Fibroblast of lung (primary cell): ENCODE data around the gene ACADVL. TPM values are rescaled to one million over a fixed set of nuclear protein-coding genes. Genes with fewer than 3 reads are reported as not detected.

Experiments used
- DNase-seq, 2 donors: peaks; one replicate each; pipeline versions ENCODE4 v3.0.0 to v3.0.0-alpha.2; 2010; ENCODE audit warnings: low read depth in 2 of 2
- H2AFZ ChIP-seq: 2 replicates; pipeline ENCODE4 v1.5.1; 2012; ENCODE audit warnings: low read length, control low read depth, inconsistent platforms
- H3K27ac ChIP-seq: 2 replicates; pipeline ENCODE4 v1.5.1; 2011; ENCODE audit warnings: low read length, control low read depth; ENCODE audit not compliant: insufficient read depth
- H3K27me3 ChIP-seq: 2 replicates; pipeline ENCODE4 v1.5.1; 2011; ENCODE audit warnings: mild to moderate bottlenecking, low read length; ENCODE audit not compliant: control insufficient read depth, insufficient read depth
- H3K36me3 ChIP-seq: 2 replicates; pipeline ENCODE4 v1.5.1; 2011; ENCODE audit warnings: low read length; ENCODE audit not compliant: control insufficient read depth, insufficient read depth
- H3K4me1 ChIP-seq: 2 replicates; pipeline ENCODE4 v1.5.1; 2011; ENCODE audit warnings: low read length; ENCODE audit not compliant: control insufficient read depth, insufficient read depth; ENCODE audit errors: extremely low read depth
- H3K4me2 ChIP-seq: 2 replicates; pipeline ENCODE4 v1.5.1; 2011; ENCODE audit warnings: low read length, control low read depth; ENCODE audit not compliant: insufficient read depth; ENCODE audit errors: extremely low read depth
- H3K4me3 ChIP-seq, 4 experiments: fragments of 200-600 bp in 1 of 4; sonication (generic) in 1 of 4; replicated peaks in 1 of 4; 2 replicates each; pipeline ENCODE4 v1.5.1; 2011 to 2016; ENCODE audit warnings: low read length in 4 of 4, low read depth in 3 of 4, mild to moderate bottlenecking in 3 of 4, control low read depth in 2 of 4, inconsistent platforms in 1 of 4, mixed read lengths in 1 of 4; ENCODE audit not compliant: insufficient read depth in 1 of 4; ENCODE audit errors: control extremely low read depth in 1 of 4
- H3K79me2 ChIP-seq: 2 replicates; pipeline ENCODE4 v1.5.1; 2012; ENCODE audit warnings: mild to moderate bottlenecking, low read length, inconsistent platforms; ENCODE audit not compliant: control insufficient read depth, insufficient read depth
- H3K9ac ChIP-seq: 2 replicates; pipeline ENCODE4 v1.5.1; 2011; ENCODE audit warnings: mild to moderate bottlenecking, low read length, control low read depth; ENCODE audit not compliant: insufficient read depth
- H3K9me3 ChIP-seq: 2 replicates; pipeline ENCODE4 v1.5.1; 2012; ENCODE audit warnings: low read depth, low read length; ENCODE audit not compliant: control insufficient read depth, insufficient read depth
- H4K20me1 ChIP-seq: 2 replicates; pipeline ENCODE4 v1.5.1; 2011; ENCODE audit warnings: low read length; ENCODE audit not compliant: control insufficient read depth, insufficient read depth; ENCODE audit errors: extremely low read depth
- CTCF ChIP-seq, 2 donors: IDR thresholded peaks in 1 of 2; conservative IDR thresholded peaks in 1 of 2; 1 replicate in 1 of 2; 2 replicates in 1 of 2; pipeline ENCODE4 v1.5.1; 2011 to 2012; ENCODE audit warnings: low read length in 2 of 2, control low read depth in 1 of 2, inconsistent platforms in 1 of 2, low read depth in 1 of 2, mild to moderate bottlenecking in 1 of 2
- EZH2 ChIP-seq: IDR thresholded peaks from 2 replicates; pipeline ENCODE4 v1.5.1; 2012; ENCODE audit warnings: low read length, control low read depth, mild to moderate bottlenecking; ENCODE audit errors: missing control alignments
- polyA plus RNA-seq, 2 donors: library from polyadenylated mRNA; depleted of rRNA in 1 of 2; stranded (reverse) in 1 of 2; unstranded in 1 of 2; fragments of >200 nt; gene quantifications; 2 replicates each; pipeline ENCODE4 v1.2.1, GENCODE V29; 2011 to 2012; ENCODE audit warnings: missing spikeins in 1 of 2
- total RNA-seq: library from RNA; depleted of rRNA; stranded (reverse); fragments of >200 nt; gene quantifications from 2 replicates; pipeline ENCODE4 v1.2.1, GENCODE V29; 2014

The ACADVL gene
- total and polyA plus RNA-seq, 2 donors (not counting 1 experiment from before 2014, with no cell fraction given) = 129 to 313 TPM

- Histone ChIP-seq H3K9ac (peak overlapping the region; percentile 86), H3K79me2 (peaks cover 3% of the 10 kb centered on the region)
Measured at GRCh38 chr17:7204828-7205461, 14.8 kb upstream of the ACADVL start.

GRCh38 chr17:7205561-7205960 lies 14.2 kb upstream of the ACADVL start:
- Histone ChIP-seq H3K27me3 (no peaks in the 10 kb centered on the region), H3K4me1 (peaks cover 5% of the 10 kb centered on the region), H2AFZ (no peak overlapping the region), H3K27ac (peak overlapping the region; percentile 82), H3K4me2 (peak overlapping the region; percentile 77), H3K9ac (peak overlapping the region; percentile 86), H4K20me1 (no peaks in the 10 kb centered on the region), H3K4me3 (peak overlapping the region in 3 of 4 experiments; percentile 45 to 61 (median 45)), H3K79me2 (peaks cover 3% of the 10 kb centered on the region), H3K36me3 (peaks cover 12% of the 10 kb centered on the region), H3K9me3 (no peaks in the 10 kb centered on the region)
- TF ChIP-seq CTCF (conservative IDR thresholded peaks at IDR 0.05 in 1 of 2, IDR thresholded peaks at IDR 0.05 in 1 of 2; ENCODE audit: low read depth in 1 of 2, low read length in 2 of 2) (no peak), EZH2 (no peak)
- no peak for DNase-seq

More at GRCh38 chr17:7204828-7205461, 14.8 kb upstream of the ACADVL start:
- DNase-seq = peak; percentile 79 to 85
- TF ChIP-seq EZH2 (no peak), CTCF (conservative IDR thresholded peaks at IDR 0.05 in 1 of 2, IDR thresholded peaks at IDR 0.05 in 1 of 2; ENCODE audit: low read depth in 1 of 2, low read length in 2 of 2) (no peak)
- Histone ChIP-seq H4K20me1 (no peaks in the 10 kb centered on the region), H3K4me2 (peak overlapping the region; percentile 77), H3K4me3 (peak overlapping the region; percentile 45 to 61 (median 48)), H2AFZ (peak overlapping the region; percentile 85), H3K27ac (peak overlapping the region; percentile 82), H3K4me1 (peaks cover 5% of the 10 kb centered on the region), H3K27me3 (no peaks in the 10 kb centered on the region), H3K9me3 (no peaks in the 10 kb centered on the region), H3K36me3 (peaks cover 12% of the 10 kb centered on the region)

GRCh38 chr17:7207120-7208001 lies 12.4 kb upstream of the ACADVL start:
- H3K9ac ChIP-seq = no peak overlapping the region
- H3K4me3 ChIP-seq = no peak overlapping the region
- peaks cover 10% of the 10 kb centered on the region for H3K36me3 ChIP-seq
- peaks cover 12% of the 10 kb centered on the region for H3K79me2 ChIP-seq
- no peaks in the 10 kb centered on the region for H3K9me3 ChIP-seq
- peak overlapping the region; percentile 9 for H3K27ac ChIP-seq
- no peak overlapping the region for H2AFZ ChIP-seq
- TF ChIP-seq EZH2 (no peak), CTCF (conservative IDR thresholded peaks at IDR 0.05 in 1 of 2, IDR thresholded peaks at IDR 0.05 in 1 of 2; ENCODE audit: low read depth in 1 of 2, low read length in 2 of 2) (no peak)
- peak in 1 of 2 donors; percentile 25 for DNase-seq
- H4K20me1 ChIP-seq = no peaks in the 10 kb centered on the region
- H3K27me3 ChIP-seq = no peaks in the 10 kb centered on the region
- peaks cover 5% of the 10 kb centered on the region for H3K4me1 ChIP-seq
- peak overlapping the region; percentile 37 for H3K4me2 ChIP-seq
